Thoracic aorta (tissue), 2 donors: ENCODE data around the gene TMC8. TPM values are rescaled to one million over a fixed set of nuclear protein-coding genes. Genes with fewer than 3 reads are reported as not detected.

Source experiments
- ATAC-seq: fragments of 150-250 bp; one replicate; pipeline ENCODE4 v1.8.0; 2017; ENCODE audit warnings: low read depth; ENCODE audit not compliant: insufficient number of reproducible peaks, low FRiP score
- DNase-seq: peaks from one replicate; pipeline ENCODE4 v3.0.0-alpha.2; 2020; ENCODE audit warnings: low spot score
- H3K27ac ChIP-seq, 2 donors: fragments of 200-600 bp; sonication (generic); 1 replicate in 1 of 2; 2 replicates in 1 of 2; pipeline ENCODE4 v1.5.1; 2016; ENCODE audit warnings: mild to moderate bottlenecking in 2 of 2, moderate library complexity in 2 of 2
- H3K27me3 ChIP-seq: fragments of 200-600 bp; sonication (generic); replicated peaks from 2 replicates; pipeline ENCODE4 v1.6.0; 2016; ENCODE audit warnings: mild to moderate bottlenecking; ENCODE audit not compliant: insufficient read depth
- H3K36me3 ChIP-seq: fragments of 200-600 bp; sonication (generic); one replicate; pipeline ENCODE4 v1.5.1; 2016
- H3K4me1 ChIP-seq, 2 donors: fragments of 200-600 bp; sonication (generic); 1 replicate in 1 of 2; 2 replicates in 1 of 2; pipeline versions ENCODE4 v1.5.1 to v1.6.0; 2016; ENCODE audit warnings: low read depth in 2 of 2, mild to moderate bottlenecking in 1 of 2; ENCODE audit not compliant: control insufficient read depth in 1 of 2
- H3K4me3 ChIP-seq: fragments of 200-600 bp; sonication (generic); 2 replicates; pipeline ENCODE4 v1.5.1; 2016; ENCODE audit warnings: mild to moderate bottlenecking
- H3K9me3 ChIP-seq: fragments of 200-600 bp; sonication (generic); 2 replicates; pipeline ENCODE4 v1.5.1; 2016
- total RNA-seq, 2 donors: library from RNA; depleted of rRNA; stranded (reverse); fragments of >200 nt; gene quantifications; one replicate each; pipeline versions ENCODE4 v1.1.0 to v1.2.3, GENCODE V29; 2016
- TF ChIP-seq, protein P1 (sequence below): fragments of 200-600 bp; sonication (generic); IDR thresholded peaks from one replicate; pipeline ENCODE4 v1.5.1; 2019; ENCODE audit warnings: antibody characterized with exemption

Gene TMC8
- total RNA-seq, 2 donors from 2014 or later = 5.6 to 9.3 TPM

DNA sequence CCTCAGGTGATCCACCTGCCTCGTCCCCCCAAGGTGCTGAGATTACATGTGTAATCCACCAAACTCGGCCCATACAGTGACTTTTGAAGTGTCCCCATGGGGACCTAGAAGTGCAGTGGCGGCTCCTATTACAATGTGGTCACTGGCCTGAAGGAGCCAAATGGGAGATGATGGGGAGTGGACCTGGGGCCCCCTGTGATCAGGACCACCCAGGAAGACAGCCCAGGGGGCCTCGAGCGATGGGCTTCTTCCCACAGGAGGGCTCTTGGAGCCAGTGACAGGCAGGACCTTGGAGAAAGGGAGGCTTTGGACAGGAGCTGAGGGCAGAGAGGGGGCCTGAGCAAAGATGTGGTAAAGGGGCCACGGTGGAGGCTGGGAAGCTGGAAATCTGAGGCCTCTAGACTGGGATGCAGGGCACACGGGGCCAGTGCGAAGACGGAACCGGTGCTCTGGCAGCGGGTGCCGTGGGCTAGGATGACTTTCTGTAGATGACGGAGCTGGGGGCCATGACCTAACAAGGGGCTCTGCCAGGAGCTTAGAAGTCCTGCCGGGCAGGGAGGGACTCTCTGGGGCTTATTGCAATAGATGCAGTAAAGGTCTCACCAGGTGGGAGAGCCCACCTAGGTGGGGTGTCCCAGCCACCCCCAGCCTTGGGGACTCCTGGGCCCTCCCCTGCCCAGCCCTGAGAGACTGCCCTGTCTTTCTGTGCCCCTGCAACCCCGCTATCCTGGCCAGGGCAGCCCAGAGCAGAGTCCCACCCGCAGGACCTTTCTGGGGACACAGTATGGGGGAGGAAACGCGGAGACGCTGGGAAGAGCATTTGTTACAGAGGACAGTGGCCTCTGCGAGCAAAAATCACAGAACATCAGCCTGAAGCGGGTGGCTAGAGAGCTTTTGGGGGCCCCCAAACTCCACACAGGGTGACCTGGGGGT lies 12.9 kb downstream of the TMC8 start:
- Histone ChIP-seq H3K4me3 (no peak overlapping the region), H3K36me3 (no peaks in the 10 kb centered on the region), H3K9me3 (no peaks in the 10 kb centered on the region), H3K4me1 (peaks cover 15 to 19% of the 10 kb centered on the region in 2 donors), H3K27me3 (no peaks in the 10 kb centered on the region), H3K27ac (no peak overlapping the region)
- DNase-seq = no peak
- no peak for ATAC-seq
- TF ChIP-seq, protein P1, sequence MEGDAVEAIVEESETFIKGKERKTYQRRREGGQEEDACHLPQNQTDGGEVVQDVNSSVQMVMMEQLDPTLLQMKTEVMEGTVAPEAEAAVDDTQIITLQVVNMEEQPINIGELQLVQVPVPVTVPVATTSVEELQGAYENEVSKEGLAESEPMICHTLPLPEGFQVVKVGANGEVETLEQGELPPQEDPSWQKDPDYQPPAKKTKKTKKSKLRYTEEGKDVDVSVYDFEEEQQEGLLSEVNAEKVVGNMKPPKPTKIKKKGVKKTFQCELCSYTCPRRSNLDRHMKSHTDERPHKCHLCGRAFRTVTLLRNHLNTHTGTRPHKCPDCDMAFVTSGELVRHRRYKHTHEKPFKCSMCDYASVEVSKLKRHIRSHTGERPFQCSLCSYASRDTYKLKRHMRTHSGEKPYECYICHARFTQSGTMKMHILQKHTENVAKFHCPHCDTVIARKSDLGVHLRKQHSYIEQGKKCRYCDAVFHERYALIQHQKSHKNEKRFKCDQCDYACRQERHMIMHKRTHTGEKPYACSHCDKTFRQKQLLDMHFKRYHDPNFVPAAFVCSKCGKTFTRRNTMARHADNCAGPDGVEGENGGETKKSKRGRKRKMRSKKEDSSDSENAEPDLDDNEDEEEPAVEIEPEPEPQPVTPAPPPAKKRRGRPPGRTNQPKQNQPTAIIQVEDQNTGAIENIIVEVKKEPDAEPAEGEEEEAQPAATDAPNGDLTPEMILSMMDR = no peak

DNA sequence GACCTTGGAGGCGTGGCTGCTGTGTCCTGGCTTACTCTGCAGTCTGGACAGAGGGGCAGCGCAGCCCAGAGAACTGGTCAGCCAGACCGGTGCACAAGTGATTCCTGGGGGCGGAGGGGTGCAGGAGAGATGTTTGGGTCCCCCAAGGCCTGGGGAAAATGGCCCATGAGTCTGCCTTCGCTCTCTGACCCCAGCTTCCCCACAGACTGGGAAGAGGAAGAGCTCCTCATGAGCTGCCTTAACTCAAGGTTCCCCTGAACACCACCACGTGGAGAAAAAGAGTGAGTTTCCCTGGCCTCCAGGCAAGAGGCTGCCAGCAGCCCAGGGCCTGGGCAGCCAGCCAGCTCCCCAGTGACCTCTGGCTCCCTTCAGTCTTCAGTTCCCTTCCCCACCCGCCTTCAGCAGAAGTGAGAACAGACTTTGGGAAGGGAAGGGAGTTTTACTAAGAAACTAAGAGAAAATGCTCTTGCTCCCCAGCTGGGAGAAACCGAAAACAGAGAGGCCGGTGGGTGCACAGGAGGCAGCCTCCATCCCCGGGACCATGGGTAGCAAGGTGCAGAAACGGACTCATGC lies 13.7 kb downstream of the TMC8 start:
- Histone ChIP-seq H3K27ac (no peak overlapping the region), H3K27me3 (no peaks in the 10 kb centered on the region), H3K4me3 (no peak overlapping the region), H3K36me3 (no peaks in the 10 kb centered on the region), H3K4me1 (peaks cover 15 to 19% of the 10 kb centered on the region in 2 donors), H3K9me3 (no peaks in the 10 kb centered on the region)
- TF ChIP-seq, protein P1 = no peak
- DNase-seq = no peak
- no peak for ATAC-seq

DNA sequence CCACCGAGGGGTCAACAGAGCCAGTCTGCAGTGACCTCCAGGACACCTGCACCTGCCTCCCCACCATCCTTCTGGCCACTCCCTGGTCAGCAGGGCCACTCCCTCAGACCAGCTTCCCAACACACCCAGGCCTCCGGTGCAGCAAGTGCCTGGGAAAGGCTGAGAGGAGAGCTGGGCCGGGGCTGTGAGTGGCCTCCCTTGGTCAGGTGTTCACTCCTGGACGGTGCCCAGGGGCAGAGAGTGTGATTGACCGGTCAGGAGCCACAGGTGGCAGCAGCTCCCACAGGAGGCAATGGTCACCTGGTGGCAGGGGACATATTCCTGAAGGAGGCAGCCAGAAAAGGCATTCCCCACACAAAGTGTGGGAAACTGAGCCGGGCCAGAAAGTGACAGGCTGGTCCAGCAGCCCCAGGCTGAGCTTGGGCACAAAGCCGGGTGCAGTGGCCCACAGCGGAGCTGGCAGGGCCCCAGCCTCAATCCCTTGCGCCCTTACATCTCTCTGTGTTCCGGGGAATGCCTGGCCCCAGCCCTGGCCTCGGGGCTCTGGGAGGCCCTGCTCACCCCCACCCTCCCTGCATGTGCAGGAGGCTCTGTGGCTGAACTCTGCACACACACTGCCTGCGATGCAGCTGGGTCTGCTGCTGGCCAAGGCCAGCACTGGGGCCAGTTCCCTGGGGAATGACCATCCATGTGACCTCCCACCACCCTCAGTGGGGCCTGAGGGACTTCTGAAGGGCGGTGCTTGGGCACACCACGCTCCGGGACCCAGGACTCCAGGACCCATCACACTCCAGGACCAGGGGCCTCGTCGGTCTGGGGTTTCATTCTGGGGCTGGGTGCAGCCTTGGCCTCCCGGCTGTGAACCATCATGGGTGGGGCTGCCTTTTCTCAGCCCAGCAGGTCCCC lies 14.4 kb downstream of the TMC8 start:
- no peak overlapping the region for H3K4me3 ChIP-seq
- no peak for DNase-seq
- TF ChIP-seq, protein P1 = no peak
- H3K27me3 ChIP-seq = no peaks in the 10 kb centered on the region
- H3K4me1 ChIP-seq = peaks cover 15 to 19% of the 10 kb centered on the region in 2 donors
- H3K27ac ChIP-seq = no peak overlapping the region
- no peaks in the 10 kb centered on the region for H3K9me3 ChIP-seq
- ATAC-seq = no peak
- H3K36me3 ChIP-seq = no peaks in the 10 kb centered on the region

DNA sequence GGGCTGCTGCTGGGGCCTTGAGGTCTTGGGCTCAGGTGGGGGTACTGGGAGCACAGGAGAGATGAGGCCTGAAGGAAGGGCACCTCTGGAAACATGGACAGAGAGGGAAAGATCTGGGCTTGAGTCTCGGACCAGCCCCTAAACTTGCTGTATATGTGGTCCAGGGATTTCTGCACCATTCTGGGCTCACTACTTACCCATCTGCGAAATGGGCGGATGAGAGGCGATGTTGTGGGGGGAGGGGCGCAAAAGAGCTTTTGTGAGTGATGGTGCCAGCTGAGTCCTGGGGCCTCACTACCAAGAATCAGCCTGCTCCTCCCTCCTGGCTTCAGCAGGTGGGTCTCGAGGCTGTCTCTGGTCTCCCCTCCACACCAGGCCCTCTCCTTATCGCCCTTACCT lies 15.9 kb downstream of the TMC8 start:
- Histone ChIP-seq H3K4me3 (no peak overlapping the region), H3K4me1 (peaks cover 15 to 19% of the 10 kb centered on the region in 2 donors), H3K36me3 (no peaks in the 10 kb centered on the region), H3K9me3 (no peaks in the 10 kb centered on the region), H3K27ac (no peak overlapping the region), H3K27me3 (no peaks in the 10 kb centered on the region)
- TF ChIP-seq, protein P1 = no peak
- no peak for ATAC-seq
- no peak for DNase-seq

DNA sequence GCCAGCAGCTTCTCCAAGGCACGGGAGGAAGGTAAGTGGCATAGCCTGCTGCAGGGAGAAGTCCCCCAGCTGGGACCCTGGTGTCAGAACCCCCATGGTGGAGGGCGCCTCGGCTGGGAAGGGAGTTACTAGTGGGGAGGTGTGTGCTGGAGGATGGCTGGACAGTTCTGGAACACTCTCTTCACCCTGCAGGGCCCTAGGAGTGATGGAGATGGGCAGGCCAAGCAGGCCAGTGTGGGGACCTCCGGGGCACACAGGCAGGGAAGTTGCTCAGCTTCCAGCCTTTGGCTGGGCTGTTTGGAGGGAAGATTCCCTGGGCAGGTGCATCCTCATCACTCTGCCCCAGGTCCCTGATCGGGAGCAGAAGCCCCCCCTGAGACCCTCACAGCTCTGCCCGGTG lies 16.3 kb downstream of the TMC8 start:
- Histone ChIP-seq H3K27me3 (no peaks in the 10 kb centered on the region), H3K4me3 (no peak overlapping the region), H3K4me1 (peaks cover 15 to 19% of the 10 kb centered on the region in 2 donors), H3K36me3 (no peaks in the 10 kb centered on the region), H3K9me3 (no peaks in the 10 kb centered on the region), H3K27ac (no peak overlapping the region)
- no peak for ATAC-seq
- no peak for DNase-seq
- TF ChIP-seq, protein P1 = no peak
